Thyroid gland (tissue), 4 donors: ENCODE data around the gene PARD3.

Source experiments
- POLR2A ChIP-seq, 2 donors: fragments of 450-650 bp; IDR thresholded peaks; one replicate each; pipeline ENCODE4 v1.6.1; 2017; ENCODE audit warnings: antibody characterized with exemption in 2 of 2, mild to moderate bottlenecking in 2 of 2, moderate library complexity in 1 of 2
- TF ChIP-seq, protein P1 (sequence below), 6 experiments: fragments of 200-600 bp in 3 of 6; fragments of 450-650 bp in 3 of 6; sonication (generic) in 3 of 6; IDR thresholded peaks; one replicate each; pipeline ENCODE4 v1.5.1; 2016 to 2019; ENCODE audit warnings: antibody characterized with exemption in 6 of 6, mild to moderate bottlenecking in 2 of 6, inconsistent platforms in 1 of 6, moderate library complexity in 1 of 6

DNA sequence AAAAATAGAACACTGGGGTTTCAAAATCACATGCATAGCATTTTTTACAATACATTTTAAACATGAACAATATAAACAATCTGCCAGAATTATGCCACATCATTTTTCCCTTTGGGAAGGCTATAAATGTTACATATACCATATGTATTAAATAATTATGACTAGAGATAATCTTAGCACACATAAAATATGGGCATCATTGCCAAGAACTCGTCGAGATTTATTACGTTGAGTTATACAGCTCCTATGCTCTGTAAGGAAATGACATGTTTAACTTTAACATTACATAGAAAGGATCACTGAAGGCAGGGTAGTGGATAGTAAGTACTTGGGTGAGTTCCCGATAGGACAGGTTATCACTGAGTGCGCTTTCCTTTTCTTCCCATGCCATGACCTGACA lies 267.8 kb downstream of the PARD3 start:
- TF ChIP-seq POLR2A (IDR thresholded peaks at IDR 0.05): no peak
- TF ChIP-seq, protein P1, sequence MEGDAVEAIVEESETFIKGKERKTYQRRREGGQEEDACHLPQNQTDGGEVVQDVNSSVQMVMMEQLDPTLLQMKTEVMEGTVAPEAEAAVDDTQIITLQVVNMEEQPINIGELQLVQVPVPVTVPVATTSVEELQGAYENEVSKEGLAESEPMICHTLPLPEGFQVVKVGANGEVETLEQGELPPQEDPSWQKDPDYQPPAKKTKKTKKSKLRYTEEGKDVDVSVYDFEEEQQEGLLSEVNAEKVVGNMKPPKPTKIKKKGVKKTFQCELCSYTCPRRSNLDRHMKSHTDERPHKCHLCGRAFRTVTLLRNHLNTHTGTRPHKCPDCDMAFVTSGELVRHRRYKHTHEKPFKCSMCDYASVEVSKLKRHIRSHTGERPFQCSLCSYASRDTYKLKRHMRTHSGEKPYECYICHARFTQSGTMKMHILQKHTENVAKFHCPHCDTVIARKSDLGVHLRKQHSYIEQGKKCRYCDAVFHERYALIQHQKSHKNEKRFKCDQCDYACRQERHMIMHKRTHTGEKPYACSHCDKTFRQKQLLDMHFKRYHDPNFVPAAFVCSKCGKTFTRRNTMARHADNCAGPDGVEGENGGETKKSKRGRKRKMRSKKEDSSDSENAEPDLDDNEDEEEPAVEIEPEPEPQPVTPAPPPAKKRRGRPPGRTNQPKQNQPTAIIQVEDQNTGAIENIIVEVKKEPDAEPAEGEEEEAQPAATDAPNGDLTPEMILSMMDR (IDR thresholded peaks at IDR 0.05): no peak
